PC-3 (cell line): ENCODE data around the gene STXBP3.

Experiments used
- CTCF ChIP-seq: fragments of 300-600 bp; sonication (generic); conservative IDR thresholded peaks from 2 replicates; pipeline ENCODE4 v1.5.1; 2017; ENCODE audit warnings: antibody characterized with exemption, low read depth, mild to moderate bottlenecking, low read length
- EZH2 ChIP-seq: fragments of 300-600 bp; sonication (generic); IDR thresholded peaks from one replicate; pipeline ENCODE4 v1.6.1; 2017; ENCODE audit warnings: antibody characterized with exemption, mild to moderate bottlenecking, low read length; ENCODE audit not compliant: unreplicated experiment
- EZH2phosphoT487 ChIP-seq: fragments of 300-600 bp; sonication (generic); IDR thresholded peaks from 2 replicates; pipeline ENCODE4 v1.6.1; 2018; ENCODE audit warnings: mild to moderate bottlenecking, antibody characterized with exemption, low read length, borderline replicate concordance

- TF ChIP-seq CTCF (no peak), EZH2phosphoT487 (no peak), EZH2 (no peak)
Observed at GRCh38 chr1:108815566-108815965, 69.1 kb downstream of the STXBP3 start.
